Measurements from ENCODE around the gene GNB1L. TPM values are rescaled to one million over a fixed set of nuclear protein-coding genes. Genes with fewer than 3 reads are reported as not detected.
A peak's percentile ranks its signal among the peaks of the same experiment; 100 is the strongest.

GNB1L gene
- total and polyA plus RNA-seq, 9 of the 15 experiments (the other 6 are each of a cell fraction or from before 2014, with no cell fraction given): 0.56 to 50.5 (median 10.2) TPM

DNA sequence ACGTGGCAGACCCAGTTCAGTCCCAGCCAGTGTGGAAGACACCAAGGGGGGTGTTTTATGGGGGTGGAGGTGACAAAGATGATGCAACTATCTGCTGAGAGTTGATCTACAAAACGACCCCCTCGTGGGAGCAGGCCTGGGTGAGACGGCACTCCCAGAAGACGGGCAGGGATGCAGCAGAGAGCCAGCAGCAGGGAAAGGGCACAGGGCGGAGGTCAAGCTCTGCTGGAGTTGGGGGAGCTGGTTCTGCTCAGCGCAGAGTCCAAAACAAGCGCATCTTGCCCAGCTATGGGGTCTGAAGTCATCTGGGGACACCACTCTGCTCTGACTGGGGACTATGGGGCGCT is 3.9 kb downstream of the GNB1L start (continued):
- TF ChIP-seq ZBTB8A (IDR thresholded peaks at IDR 0.05; ENCODE audit: partially characterized antibody) (no peak), NEUROD1 (IDR thresholded peaks at IDR 0.05; ENCODE audit: borderline replicate concordance, low read depth, low read length, partially characterized antibody) (peak; percentile 2), CBX5 (IDR thresholded peaks at IDR 0.05; ENCODE audit: borderline replicate concordance, low read depth) (no peak), GABPB2 (CRISPR knock-in tag; conservative IDR thresholded peaks at IDR 0.05) (no peak), ZNF311 (CRISPR knock-in tag; IDR thresholded peaks at IDR 0.05) (no peak), ZNF583 (CRISPR knock-in tag; IDR thresholded peaks at IDR 0.05) (no peak), CBFA2T2 (conservative IDR thresholded peaks at IDR 0.05) (no peak), RNF2 (IDR thresholded peaks at IDR 0.05) (no peak), GTF2A2 (tag; IDR thresholded peaks at IDR 0.05) (no peak), ZNF717 (CRISPR knock-in tag; IDR thresholded peaks at IDR 0.05) (no peak), ZNF57 (CRISPR knock-in tag; IDR thresholded peaks at IDR 0.05) (no peak)
- TF ChIP-seq, protein P1, sequence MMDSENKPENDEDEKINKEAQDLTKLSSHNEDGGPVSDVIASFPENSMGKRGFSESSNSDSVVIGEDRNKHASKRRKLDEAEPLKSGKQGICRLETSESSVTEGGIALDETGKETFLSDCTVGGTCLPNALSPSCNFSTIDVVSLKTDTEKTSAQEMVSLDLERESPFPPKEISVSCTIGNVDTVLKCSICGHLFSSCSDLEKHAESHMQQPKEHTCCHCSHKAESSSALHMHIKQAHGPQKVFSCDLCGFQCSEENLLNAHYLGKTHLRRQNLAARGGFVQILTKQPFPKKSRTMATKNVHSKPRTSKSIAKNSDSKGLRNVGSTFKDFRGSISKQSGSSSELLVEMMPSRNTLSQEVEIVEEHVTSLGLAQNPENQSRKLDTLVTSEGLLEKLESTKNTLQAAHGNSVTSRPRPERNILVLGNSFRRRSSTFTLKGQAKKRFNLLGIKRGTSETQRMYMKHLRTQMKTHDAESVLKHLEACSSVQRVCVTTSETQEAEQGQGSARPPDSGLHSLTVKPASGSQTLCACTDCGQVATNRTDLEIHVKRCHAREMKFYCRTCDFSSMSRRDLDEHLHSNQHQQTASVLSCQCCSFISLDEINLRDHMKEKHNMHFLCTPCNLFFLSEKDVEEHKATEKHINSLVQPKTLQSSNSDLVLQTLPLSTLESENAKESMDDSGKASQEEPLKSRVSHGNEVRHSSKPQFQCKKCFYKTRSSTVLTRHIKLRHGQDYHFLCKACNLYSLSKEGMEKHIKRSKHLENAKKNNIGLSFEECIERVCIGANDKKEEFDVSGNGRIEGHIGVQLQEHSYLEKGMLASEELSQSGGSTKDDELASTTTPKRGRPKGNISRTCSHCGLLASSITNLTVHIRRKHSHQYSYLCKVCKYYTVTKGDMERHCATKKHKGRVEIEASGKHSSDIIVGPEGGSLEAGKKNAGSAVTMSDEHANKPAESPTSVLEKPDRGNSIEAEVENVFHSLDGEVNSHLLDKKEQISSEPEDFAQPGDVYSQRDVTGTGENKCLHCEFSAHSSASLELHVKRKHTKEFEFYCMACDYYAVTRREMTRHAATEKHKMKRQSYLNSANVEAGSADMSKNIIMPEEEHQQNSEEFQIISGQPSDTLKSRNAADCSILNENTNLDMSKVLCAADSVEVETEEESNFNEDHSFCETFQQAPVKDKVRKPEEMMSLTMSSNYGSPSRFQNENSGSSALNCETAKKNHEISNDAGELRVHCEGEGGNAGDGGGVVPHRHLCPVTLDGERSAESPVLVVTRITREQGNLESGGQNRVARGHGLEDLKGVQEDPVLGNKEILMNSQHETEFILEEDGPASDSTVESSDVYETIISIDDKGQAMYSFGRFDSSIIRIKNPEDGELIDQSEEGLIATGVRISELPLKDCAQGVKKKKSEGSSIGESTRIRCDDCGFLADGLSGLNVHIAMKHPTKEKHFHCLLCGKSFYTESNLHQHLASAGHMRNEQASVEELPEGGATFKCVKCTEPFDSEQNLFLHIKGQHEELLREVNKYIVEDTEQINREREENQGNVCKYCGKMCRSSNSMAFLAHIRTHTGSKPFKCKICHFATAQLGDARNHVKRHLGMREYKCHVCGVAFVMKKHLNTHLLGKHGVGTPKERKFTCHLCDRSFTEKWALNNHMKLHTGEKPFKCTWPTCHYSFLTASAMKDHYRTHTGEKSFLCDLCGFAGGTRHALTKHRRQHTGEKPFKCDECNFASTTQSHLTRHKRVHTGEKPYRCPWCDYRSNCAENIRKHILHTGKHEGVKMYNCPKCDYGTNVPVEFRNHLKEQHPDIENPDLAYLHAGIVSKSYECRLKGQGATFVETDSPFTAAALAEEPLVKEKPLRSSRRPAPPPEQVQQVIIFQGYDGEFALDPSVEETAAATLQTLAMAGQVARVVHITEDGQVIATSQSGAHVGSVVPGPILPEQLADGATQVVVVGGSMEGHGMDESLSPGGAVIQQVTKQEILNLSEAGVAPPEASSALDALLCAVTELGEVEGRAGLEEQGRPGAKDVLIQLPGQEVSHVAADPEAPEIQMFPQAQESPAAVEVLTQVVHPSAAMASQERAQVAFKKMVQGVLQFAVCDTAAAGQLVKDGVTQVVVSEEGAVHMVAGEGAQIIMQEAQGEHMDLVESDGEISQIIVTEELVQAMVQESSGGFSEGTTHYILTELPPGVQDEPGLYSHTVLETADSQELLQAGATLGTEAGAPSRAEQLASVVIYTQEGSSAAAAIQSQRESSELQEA (IDR thresholded peaks at IDR 0.05; ENCODE audit: low read depth): no peak
- TF ChIP-seq, protein P2, sequence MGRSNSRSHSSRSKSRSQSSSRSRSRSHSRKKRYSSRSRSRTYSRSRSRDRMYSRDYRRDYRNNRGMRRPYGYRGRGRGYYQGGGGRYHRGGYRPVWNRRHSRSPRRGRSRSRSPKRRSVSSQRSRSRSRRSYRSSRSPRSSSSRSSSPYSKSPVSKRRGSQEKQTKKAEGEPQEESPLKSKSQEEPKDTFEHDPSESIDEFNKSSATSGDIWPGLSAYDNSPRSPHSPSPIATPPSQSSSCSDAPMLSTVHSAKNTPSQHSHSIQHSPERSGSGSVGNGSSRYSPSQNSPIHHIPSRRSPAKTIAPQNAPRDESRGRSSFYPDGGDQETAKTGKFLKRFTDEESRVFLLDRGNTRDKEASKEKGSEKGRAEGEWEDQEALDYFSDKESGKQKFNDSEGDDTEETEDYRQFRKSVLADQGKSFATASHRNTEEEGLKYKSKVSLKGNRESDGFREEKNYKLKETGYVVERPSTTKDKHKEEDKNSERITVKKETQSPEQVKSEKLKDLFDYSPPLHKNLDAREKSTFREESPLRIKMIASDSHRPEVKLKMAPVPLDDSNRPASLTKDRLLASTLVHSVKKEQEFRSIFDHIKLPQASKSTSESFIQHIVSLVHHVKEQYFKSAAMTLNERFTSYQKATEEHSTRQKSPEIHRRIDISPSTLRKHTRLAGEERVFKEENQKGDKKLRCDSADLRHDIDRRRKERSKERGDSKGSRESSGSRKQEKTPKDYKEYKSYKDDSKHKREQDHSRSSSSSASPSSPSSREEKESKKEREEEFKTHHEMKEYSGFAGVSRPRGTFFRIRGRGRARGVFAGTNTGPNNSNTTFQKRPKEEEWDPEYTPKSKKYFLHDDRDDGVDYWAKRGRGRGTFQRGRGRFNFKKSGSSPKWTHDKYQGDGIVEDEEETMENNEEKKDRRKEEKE (IDR thresholded peaks at IDR 0.05; ENCODE audit: borderline replicate concordance in 1 of 2, control insufficient read depth in 1 of 2, low read depth in 2 of 2, low read length in 1 of 2): no peak
- TF ChIP-seq, protein P3, sequence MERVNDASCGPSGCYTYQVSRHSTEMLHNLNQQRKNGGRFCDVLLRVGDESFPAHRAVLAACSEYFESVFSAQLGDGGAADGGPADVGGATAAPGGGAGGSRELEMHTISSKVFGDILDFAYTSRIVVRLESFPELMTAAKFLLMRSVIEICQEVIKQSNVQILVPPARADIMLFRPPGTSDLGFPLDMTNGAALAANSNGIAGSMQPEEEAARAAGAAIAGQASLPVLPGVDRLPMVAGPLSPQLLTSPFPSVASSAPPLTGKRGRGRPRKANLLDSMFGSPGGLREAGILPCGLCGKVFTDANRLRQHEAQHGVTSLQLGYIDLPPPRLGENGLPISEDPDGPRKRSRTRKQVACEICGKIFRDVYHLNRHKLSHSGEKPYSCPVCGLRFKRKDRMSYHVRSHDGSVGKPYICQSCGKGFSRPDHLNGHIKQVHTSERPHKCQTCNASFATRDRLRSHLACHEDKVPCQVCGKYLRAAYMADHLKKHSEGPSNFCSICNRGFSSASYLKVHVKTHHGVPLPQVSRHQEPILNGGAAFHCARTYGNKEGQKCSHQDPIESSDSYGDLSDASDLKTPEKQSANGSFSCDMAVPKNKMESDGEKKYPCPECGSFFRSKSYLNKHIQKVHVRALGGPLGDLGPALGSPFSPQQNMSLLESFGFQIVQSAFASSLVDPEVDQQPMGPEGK (CRISPR knock-in tag; IDR thresholded peaks at IDR 0.05; ENCODE audit: borderline replicate concordance): no peak
- TF ChIP-seq, protein P4, sequence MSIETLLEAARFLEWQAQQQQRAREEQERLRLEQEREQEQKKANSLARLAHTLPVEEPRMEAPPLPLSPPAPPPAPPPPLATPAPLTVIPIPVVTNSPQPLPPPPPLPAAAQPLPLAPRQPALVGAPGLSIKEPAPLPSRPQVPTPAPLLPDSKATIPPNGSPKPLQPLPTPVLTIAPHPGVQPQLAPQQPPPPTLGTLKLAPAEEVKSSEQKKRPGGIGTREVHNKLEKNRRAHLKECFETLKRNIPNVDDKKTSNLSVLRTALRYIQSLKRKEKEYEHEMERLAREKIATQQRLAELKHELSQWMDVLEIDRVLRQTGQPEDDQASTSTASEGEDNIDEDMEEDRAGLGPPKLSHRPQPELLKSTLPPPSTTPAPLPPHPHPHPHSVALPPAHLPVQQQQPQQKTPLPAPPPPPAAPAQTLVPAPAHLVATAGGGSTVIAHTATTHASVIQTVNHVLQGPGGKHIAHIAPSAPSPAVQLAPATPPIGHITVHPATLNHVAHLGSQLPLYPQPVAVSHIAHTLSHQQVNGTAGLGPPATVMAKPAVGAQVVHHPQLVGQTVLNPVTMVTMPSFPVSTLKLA (conservative IDR thresholded peaks at IDR 0.05): no peak
